GM23338 (cell line): ENCODE data around the gene DCTN2.

ENCODE experiments used
- CREB1 ChIP-seq: fragments of 250-450 bp; sonication (Bioruptor Pico); IDR thresholded peaks from 2 replicates; pipeline ENCODE4 v1.5.0; 2020; ENCODE audit warnings: low read depth, mild to moderate bottlenecking, moderate library complexity
- ETS1 ChIP-seq: IDR thresholded peaks from 2 replicates; pipeline ENCODE4 v1.6.1; 2016; ENCODE audit warnings: antibody characterized with exemption
- EZH2 ChIP-seq: fragments of 200-600 bp; sonication (generic); IDR thresholded peaks from one replicate; pipeline ENCODE4 v1.8.0; 2017; ENCODE audit warnings: antibody characterized with exemption, mild to moderate bottlenecking, low read depth; ENCODE audit not compliant: unreplicated experiment
- EZH2phosphoT487 ChIP-seq: fragments of 200-600 bp; sonication (generic); IDR thresholded peaks from one replicate; pipeline ENCODE4 v1.8.1; 2018; ENCODE audit warnings: antibody characterized with exemption; ENCODE audit not compliant: unreplicated experiment
- JUNB ChIP-seq: IDR thresholded peaks from one replicate; pipeline ENCODE4 v1.6.1; 2016; ENCODE audit warnings: antibody characterized with exemption; ENCODE audit not compliant: unreplicated experiment
- NANOG ChIP-seq: IDR thresholded peaks from 2 replicates; pipeline ENCODE4 v1.6.1; 2016; ENCODE audit warnings: antibody characterized with exemption, borderline replicate concordance
- POLR2AphosphoS5 ChIP-seq: IDR thresholded peaks from 2 replicates; pipeline ENCODE4 v1.6.1; 2016; ENCODE audit warnings: antibody characterized with exemption, low read depth
- REST ChIP-seq: IDR thresholded peaks from one replicate; pipeline ENCODE4 v1.6.1; 2018; ENCODE audit warnings: antibody characterized with exemption; ENCODE audit not compliant: unreplicated experiment
- STAT1 ChIP-seq: IDR thresholded peaks from one replicate; pipeline ENCODE4 v1.6.1; 2016; ENCODE audit warnings: antibody characterized with exemption; ENCODE audit not compliant: unreplicated experiment
- ZNF114 ChIP-seq: fragments of 250-450 bp; sonication (Bioruptor Pico); IDR thresholded peaks from 2 replicates; pipeline ENCODE4 v1.5.0; 2020; ENCODE audit warnings: mild to moderate bottlenecking, moderate library complexity
- ZNF331 ChIP-seq: fragments of 250-450 bp; sonication (Bioruptor Pico); IDR thresholded peaks from 2 replicates; pipeline ENCODE4 v1.5.0; 2020; ENCODE audit warnings: low read depth, mild to moderate bottlenecking, moderate library complexity
- TF ChIP-seq, protein P1 (sequence below), 2 experiments: fragments of 200-600 bp in 1 of 2; sonication (generic) in 1 of 2; conservative IDR thresholded peaks; 2 replicates each; pipeline versions ENCODE4 v1.5.1 to v1.6.1; 2016 to 2017; ENCODE audit warnings: antibody characterized with exemption in 2 of 2, low read depth in 2 of 2, mild to moderate bottlenecking in 2 of 2, moderate library complexity in 1 of 2
- TF ChIP-seq, protein P2 (sequence below): fragments of 250-450 bp; sonication (Bioruptor Pico); IDR thresholded peaks from 2 replicates; pipeline ENCODE4 v1.5.0; 2020; ENCODE audit warnings: mild to moderate bottlenecking, moderate library complexity

DNA sequence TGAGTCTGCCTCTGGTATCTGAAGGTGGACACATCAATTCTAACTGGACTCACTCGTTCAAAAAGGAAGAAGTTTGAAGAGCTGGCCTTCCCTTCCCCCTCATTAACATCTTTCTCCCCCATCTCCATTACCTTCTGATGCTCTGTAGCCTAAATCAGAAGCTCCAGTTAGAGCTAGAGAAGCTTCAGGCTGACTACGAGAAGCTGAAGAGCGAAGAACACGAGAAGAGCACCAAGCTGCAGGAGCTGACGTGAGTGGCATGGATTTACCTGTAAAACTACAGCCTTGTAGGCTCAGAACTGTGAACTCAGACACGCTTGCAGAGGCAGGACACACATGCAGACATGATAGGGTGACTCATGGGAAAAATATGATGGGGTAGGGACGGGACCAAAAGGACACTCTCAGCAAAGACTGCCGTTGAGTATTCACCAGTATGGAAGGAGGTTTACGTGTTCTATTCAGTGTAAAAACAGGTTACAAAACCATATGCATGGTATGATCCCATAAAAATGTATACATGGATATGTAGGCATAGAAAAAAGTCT lies 29.7 kb upstream of the DCTN2 start:
- TF ChIP-seq REST (no peak), POLR2AphosphoS5 (no peak), EZH2 (no peak), EZH2phosphoT487 (no peak), ZNF114 (CRISPR knock-in tag) (no peak), JUNB (no peak), ETS1 (no peak), CREB1 (CRISPR knock-in tag) (no peak), ZNF331 (CRISPR knock-in tag) (no peak), STAT1 (no peak), NANOG (no peak)
- TF ChIP-seq, protein P1, sequence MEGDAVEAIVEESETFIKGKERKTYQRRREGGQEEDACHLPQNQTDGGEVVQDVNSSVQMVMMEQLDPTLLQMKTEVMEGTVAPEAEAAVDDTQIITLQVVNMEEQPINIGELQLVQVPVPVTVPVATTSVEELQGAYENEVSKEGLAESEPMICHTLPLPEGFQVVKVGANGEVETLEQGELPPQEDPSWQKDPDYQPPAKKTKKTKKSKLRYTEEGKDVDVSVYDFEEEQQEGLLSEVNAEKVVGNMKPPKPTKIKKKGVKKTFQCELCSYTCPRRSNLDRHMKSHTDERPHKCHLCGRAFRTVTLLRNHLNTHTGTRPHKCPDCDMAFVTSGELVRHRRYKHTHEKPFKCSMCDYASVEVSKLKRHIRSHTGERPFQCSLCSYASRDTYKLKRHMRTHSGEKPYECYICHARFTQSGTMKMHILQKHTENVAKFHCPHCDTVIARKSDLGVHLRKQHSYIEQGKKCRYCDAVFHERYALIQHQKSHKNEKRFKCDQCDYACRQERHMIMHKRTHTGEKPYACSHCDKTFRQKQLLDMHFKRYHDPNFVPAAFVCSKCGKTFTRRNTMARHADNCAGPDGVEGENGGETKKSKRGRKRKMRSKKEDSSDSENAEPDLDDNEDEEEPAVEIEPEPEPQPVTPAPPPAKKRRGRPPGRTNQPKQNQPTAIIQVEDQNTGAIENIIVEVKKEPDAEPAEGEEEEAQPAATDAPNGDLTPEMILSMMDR (conservative IDR thresholded peaks at IDR 0.05; ENCODE audit: low read depth in 2 of 2): no peak
- TF ChIP-seq, protein P2, sequence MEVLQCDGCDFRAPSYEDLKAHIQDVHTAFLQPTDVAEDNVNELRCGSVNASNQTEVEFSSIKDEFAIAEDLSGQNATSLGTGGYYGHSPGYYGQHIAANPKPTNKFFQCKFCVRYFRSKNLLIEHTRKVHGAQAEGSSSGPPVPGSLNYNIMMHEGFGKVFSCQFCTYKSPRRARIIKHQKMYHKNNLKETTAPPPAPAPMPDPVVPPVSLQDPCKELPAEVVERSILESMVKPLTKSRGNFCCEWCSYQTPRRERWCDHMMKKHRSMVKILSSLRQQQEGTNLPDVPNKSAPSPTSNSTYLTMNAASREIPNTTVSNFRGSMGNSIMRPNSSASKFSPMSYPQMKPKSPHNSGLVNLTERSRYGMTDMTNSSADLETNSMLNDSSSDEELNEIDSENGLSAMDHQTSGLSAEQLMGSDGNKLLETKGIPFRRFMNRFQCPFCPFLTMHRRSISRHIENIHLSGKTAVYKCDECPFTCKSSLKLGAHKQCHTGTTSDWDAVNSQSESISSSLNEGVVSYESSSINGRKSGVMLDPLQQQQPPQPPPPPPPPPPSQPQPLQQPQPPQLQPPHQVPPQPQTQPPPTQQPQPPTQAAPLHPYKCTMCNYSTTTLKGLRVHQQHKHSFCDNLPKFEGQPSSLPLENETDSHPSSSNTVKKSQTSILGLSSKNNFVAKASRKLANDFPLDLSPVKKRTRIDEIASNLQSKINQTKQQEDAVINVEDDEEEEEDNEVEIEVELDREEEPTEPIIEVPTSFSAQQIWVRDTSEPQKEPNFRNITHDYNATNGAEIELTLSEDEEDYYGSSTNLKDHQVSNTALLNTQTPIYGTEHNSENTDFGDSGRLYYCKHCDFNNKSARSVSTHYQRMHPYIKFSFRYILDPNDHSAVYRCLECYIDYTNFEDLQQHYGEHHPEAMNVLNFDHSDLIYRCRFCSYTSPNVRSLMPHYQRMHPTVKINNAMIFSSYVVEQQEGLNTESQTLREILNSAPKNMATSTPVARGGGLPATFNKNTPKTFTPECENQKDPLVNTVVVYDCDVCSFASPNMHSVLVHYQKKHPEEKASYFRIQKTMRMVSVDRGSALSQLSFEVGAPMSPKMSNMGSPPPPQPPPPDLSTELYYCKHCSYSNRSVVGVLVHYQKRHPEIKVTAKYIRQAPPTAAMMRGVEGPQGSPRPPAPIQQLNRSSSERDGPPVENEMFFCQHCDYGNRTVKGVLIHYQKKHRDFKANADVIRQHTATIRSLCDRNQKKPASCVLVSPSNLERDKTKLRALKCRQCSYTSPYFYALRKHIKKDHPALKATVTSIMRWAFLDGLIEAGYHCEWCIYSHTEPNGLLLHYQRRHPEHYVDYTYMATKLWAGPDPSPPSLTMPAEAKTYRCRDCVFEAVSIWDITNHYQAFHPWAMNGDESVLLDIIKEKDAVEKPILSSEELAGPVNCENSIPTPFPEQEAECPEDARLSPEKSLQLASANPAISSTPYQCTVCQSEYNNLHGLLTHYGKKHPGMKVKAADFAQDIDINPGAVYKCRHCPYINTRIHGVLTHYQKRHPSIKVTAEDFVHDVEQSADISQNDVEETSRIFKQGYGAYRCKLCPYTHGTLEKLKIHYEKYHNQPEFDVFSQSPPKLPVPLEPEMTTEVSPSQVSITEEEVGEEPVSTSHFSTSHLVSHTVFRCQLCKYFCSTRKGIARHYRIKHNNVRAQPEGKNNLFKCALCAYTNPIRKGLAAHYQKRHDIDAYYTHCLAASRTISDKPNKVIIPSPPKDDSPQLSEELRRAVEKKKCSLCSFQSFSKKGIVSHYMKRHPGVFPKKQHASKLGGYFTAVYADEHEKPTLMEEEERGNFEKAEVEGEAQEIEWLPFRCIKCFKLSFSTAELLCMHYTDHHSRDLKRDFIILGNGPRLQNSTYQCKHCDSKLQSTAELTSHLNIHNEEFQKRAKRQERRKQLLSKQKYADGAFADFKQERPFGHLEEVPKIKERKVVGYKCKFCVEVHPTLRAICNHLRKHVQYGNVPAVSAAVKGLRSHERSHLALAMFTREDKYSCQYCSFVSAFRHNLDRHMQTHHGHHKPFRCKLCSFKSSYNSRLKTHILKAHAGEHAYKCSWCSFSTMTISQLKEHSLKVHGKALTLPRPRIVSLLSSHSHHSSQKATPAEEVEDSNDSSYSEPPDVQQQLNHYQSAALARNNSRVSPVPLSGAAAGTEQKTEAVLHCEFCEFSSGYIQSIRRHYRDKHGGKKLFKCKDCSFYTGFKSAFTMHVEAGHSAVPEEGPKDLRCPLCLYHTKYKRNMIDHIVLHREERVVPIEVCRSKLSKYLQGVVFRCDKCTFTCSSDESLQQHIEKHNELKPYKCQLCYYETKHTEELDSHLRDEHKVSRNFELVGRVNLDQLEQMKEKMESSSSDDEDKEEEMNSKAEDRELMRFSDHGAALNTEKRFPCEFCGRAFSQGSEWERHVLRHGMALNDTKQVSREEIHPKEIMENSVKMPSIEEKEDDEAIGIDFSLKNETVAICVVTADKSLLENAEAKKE (CRISPR knock-in tag): no peak
